K562 (cell line): Measurements from ENCODE around the gene FAM149B1.

Source experiments
- FOXP1 ChIP-seq: sonication (generic); formaldehyde crosslinking; IDR thresholded peaks from 2 replicates; pipeline ENCODE4 v1.8.0; 2022; ENCODE audit warnings: mild to moderate bottlenecking, missing genetic modification reagents
- HNRNPL ChIP-seq: fragments of 200-400 bp; formaldehyde crosslinking; IDR thresholded peaks from 2 replicates; pipeline ENCODE4 v1.6.1; 2017; ENCODE audit warnings: low read depth, mild to moderate bottlenecking, low read length
- NFE2L1 ChIP-seq: fragments of 450-650 bp; IDR thresholded peaks from 2 replicates; pipeline ENCODE4 v1.6.1; 2016; ENCODE audit warnings: missing genetic modification characterization, low read depth, mild to moderate bottlenecking, missing compliant biosample characterization, moderate library complexity, borderline replicate concordance
- POLR2A ChIP-seq: fragments of 450-650 bp; conservative IDR thresholded peaks from 2 replicates; pipeline ENCODE4 v1.6.1; 2016
- POLR2AphosphoS5 ChIP-seq: IDR thresholded peaks from 2 replicates; pipeline ENCODE4 v1.6.1; 2011; ENCODE audit warnings: mild to moderate bottlenecking, low read depth, low read length, moderate library complexity; ENCODE audit not compliant: control insufficient read depth, insufficient read depth
- TCF7L2 ChIP-seq: fragments of 150-350 bp; IDR thresholded peaks from 2 replicates; pipeline ENCODE4 v1.6.1; 2016; ENCODE audit warnings: low read depth, mild to moderate bottlenecking, low read length, moderate library complexity
- ZNF24 ChIP-seq: fragments of 450-650 bp; IDR thresholded peaks from 2 replicates; pipeline ENCODE4 v1.6.1; 2016
- TF ChIP-seq, protein P1 (sequence below), 2 experiments: fragments of 450-650 bp; formaldehyde crosslinking in 1 of 2; IDR thresholded peaks; 2 replicates each; pipeline versions ENCODE4 v1.4.0 to v1.6.1; 2014 to 2020; ENCODE audit warnings: mild to moderate bottlenecking in 2 of 2, borderline replicate concordance in 1 of 2, low read depth in 1 of 2
- TF ChIP-seq, protein P2 (sequence below): sonication (generic); formaldehyde crosslinking; IDR thresholded peaks from 2 replicates; pipeline ENCODE4 v1.8.0; 2023; ENCODE audit warnings: missing genetic modification reagents, mild to moderate bottlenecking, borderline replicate concordance
- TF ChIP-seq, protein P3 (sequence below), 3 experiments: IDR thresholded peaks in 2 of 3; conservative IDR thresholded peaks in 1 of 3; 2 replicates each; pipeline ENCODE4 v1.5.1; 2011 to 2012; ENCODE audit warnings: low read length in 3 of 3, mild to moderate bottlenecking in 3 of 3, control low read depth in 2 of 3, improper control_type of control experiment in 1 of 3, inconsistent platforms in 1 of 3, low read depth in 1 of 3, mixed read lengths in 1 of 3, moderate library complexity in 1 of 3; ENCODE audit not compliant: insufficient read depth in 2 of 3
- TF ChIP-seq, protein P4 (sequence below): sonication (generic); formaldehyde crosslinking; IDR thresholded peaks from 2 replicates; pipeline ENCODE4 v1.5.0; 2020; ENCODE audit warnings: missing genetic modification reagents

DNA sequence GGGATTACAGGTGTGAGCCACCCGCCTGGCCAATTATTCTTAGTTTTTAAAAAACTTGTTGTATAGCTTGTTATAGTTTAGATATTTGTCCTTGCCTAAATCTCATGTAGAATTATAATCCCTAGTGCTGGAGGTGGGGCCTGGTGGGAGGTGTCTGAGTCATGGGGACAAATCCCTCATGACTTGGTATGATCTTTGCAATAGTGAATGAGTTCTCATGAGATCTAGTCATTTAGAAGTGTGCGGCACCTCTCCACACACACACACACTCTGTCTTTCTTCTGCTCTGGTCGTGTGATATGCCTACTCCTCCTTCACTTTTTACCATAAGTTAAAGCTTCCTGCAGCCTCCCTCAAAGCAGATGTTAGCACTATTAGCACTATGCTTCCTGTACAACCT lies 37.2 kb downstream of the FAM149B1 start:
- no peak for TF ChIP-seq POLR2A
- TF ChIP-seq ZNF24 = no peak
- TF ChIP-seq, protein P1, sequence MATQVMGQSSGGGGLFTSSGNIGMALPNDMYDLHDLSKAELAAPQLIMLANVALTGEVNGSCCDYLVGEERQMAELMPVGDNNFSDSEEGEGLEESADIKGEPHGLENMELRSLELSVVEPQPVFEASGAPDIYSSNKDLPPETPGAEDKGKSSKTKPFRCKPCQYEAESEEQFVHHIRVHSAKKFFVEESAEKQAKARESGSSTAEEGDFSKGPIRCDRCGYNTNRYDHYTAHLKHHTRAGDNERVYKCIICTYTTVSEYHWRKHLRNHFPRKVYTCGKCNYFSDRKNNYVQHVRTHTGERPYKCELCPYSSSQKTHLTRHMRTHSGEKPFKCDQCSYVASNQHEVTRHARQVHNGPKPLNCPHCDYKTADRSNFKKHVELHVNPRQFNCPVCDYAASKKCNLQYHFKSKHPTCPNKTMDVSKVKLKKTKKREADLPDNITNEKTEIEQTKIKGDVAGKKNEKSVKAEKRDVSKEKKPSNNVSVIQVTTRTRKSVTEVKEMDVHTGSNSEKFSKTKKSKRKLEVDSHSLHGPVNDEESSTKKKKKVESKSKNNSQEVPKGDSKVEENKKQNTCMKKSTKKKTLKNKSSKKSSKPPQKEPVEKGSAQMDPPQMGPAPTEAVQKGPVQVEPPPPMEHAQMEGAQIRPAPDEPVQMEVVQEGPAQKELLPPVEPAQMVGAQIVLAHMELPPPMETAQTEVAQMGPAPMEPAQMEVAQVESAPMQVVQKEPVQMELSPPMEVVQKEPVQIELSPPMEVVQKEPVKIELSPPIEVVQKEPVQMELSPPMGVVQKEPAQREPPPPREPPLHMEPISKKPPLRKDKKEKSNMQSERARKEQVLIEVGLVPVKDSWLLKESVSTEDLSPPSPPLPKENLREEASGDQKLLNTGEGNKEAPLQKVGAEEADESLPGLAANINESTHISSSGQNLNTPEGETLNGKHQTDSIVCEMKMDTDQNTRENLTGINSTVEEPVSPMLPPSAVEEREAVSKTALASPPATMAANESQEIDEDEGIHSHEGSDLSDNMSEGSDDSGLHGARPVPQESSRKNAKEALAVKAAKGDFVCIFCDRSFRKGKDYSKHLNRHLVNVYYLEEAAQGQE (IDR thresholded peaks at IDR 0.05; ENCODE audit: borderline replicate concordance) = no peak
- TF ChIP-seq, protein P1 (CRISPR knock-in tag; IDR thresholded peaks at IDR 0.05; ENCODE audit: low read depth) = no peak
- no peak for TF ChIP-seq NFE2L1 (tag)
- no peak for TF ChIP-seq TCF7L2
- TF ChIP-seq, protein P2, sequence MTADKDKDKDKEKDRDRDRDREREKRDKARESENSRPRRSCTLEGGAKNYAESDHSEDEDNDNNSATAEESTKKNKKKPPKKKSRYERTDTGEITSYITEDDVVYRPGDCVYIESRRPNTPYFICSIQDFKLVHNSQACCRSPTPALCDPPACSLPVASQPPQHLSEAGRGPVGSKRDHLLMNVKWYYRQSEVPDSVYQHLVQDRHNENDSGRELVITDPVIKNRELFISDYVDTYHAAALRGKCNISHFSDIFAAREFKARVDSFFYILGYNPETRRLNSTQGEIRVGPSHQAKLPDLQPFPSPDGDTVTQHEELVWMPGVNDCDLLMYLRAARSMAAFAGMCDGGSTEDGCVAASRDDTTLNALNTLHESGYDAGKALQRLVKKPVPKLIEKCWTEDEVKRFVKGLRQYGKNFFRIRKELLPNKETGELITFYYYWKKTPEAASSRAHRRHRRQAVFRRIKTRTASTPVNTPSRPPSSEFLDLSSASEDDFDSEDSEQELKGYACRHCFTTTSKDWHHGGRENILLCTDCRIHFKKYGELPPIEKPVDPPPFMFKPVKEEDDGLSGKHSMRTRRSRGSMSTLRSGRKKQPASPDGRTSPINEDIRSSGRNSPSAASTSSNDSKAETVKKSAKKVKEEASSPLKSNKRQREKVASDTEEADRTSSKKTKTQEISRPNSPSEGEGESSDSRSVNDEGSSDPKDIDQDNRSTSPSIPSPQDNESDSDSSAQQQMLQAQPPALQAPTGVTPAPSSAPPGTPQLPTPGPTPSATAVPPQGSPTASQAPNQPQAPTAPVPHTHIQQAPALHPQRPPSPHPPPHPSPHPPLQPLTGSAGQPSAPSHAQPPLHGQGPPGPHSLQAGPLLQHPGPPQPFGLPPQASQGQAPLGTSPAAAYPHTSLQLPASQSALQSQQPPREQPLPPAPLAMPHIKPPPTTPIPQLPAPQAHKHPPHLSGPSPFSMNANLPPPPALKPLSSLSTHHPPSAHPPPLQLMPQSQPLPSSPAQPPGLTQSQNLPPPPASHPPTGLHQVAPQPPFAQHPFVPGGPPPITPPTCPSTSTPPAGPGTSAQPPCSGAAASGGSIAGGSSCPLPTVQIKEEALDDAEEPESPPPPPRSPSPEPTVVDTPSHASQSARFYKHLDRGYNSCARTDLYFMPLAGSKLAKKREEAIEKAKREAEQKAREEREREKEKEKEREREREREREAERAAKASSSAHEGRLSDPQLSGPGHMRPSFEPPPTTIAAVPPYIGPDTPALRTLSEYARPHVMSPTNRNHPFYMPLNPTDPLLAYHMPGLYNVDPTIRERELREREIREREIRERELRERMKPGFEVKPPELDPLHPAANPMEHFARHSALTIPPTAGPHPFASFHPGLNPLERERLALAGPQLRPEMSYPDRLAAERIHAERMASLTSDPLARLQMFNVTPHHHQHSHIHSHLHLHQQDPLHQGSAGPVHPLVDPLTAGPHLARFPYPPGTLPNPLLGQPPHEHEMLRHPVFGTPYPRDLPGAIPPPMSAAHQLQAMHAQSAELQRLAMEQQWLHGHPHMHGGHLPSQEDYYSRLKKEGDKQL = no peak
- TF ChIP-seq FOXP1 (CRISPR knock-in tag) = no peak
- TF ChIP-seq, protein P3, sequence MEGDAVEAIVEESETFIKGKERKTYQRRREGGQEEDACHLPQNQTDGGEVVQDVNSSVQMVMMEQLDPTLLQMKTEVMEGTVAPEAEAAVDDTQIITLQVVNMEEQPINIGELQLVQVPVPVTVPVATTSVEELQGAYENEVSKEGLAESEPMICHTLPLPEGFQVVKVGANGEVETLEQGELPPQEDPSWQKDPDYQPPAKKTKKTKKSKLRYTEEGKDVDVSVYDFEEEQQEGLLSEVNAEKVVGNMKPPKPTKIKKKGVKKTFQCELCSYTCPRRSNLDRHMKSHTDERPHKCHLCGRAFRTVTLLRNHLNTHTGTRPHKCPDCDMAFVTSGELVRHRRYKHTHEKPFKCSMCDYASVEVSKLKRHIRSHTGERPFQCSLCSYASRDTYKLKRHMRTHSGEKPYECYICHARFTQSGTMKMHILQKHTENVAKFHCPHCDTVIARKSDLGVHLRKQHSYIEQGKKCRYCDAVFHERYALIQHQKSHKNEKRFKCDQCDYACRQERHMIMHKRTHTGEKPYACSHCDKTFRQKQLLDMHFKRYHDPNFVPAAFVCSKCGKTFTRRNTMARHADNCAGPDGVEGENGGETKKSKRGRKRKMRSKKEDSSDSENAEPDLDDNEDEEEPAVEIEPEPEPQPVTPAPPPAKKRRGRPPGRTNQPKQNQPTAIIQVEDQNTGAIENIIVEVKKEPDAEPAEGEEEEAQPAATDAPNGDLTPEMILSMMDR (IDR thresholded peaks at IDR 0.05 in 2 of 3, conservative IDR thresholded peaks at IDR 0.05 in 1 of 3; ENCODE audit: insufficient read depth in 2 of 3, low read depth in 1 of 3, low read length in 3 of 3) = no peak
- TF ChIP-seq HNRNPL = no peak
- TF ChIP-seq, protein P4, sequence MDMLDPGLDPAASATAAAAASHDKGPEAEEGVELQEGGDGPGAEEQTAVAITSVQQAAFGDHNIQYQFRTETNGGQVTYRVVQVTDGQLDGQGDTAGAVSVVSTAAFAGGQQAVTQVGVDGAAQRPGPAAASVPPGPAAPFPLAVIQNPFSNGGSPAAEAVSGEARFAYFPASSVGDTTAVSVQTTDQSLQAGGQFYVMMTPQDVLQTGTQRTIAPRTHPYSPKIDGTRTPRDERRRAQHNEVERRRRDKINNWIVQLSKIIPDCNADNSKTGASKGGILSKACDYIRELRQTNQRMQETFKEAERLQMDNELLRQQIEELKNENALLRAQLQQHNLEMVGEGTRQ (CRISPR knock-in tag) = no peak
- TF ChIP-seq POLR2AphosphoS5 = no peak
